ENCODE measurements around the gene OR4D10.

OR4D10 gene

DNA sequence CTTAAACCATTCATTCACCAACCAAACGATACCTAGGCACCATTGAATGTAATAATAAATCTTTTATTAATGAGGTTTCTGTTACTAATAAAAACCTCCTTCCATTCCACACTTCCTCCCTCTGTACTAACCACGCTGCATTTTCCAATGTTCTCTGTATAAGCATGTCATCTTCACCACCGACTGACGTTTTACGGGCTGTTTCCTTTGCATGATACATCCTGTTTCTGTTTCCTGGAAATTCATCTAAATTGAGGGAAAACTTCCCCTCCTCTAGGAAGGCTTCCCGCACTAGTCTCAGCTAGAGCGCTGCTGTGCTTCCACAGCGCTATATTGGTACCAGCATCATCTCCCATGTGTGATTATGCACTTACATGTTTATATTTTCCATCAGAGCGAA is 2.1 kb downstream of the OR4D10 start:
- no peaks in the 10 kb centered on the region; the same call in 1 of the 2 replicates for H3K27me3 ChIP-seq (ENCODE audit: low read depth, low read length)
- no peaks in the 10 kb centered on the region for H3K9me3 ChIP-seq (ENCODE audit: insufficient read depth, low read length)
- no peak overlapping the region for H2AFZ ChIP-seq (ENCODE audit: low read depth, low read length)
- no peaks in the 10 kb centered on the region for H3K36me3 ChIP-seq (replicated peaks; ENCODE audit: low read depth, low read length)
- H3K4me2 ChIP-seq (ENCODE audit: low read length) = no peak overlapping the region
- TF ChIP-seq EZH2phosphoT487 (IDR thresholded peaks at IDR 0.05; ENCODE audit: low read depth) = no peak
- TF ChIP-seq, protein P1, sequence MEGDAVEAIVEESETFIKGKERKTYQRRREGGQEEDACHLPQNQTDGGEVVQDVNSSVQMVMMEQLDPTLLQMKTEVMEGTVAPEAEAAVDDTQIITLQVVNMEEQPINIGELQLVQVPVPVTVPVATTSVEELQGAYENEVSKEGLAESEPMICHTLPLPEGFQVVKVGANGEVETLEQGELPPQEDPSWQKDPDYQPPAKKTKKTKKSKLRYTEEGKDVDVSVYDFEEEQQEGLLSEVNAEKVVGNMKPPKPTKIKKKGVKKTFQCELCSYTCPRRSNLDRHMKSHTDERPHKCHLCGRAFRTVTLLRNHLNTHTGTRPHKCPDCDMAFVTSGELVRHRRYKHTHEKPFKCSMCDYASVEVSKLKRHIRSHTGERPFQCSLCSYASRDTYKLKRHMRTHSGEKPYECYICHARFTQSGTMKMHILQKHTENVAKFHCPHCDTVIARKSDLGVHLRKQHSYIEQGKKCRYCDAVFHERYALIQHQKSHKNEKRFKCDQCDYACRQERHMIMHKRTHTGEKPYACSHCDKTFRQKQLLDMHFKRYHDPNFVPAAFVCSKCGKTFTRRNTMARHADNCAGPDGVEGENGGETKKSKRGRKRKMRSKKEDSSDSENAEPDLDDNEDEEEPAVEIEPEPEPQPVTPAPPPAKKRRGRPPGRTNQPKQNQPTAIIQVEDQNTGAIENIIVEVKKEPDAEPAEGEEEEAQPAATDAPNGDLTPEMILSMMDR (IDR thresholded peaks at IDR 0.05; ENCODE audit: low read depth, low read length) = no peak
- peaks cover 4% of the 10 kb centered on the region; the same call in 1 of the 2 replicates for H3K4me1 ChIP-seq (ENCODE audit: low read length)
- no peaks in the 10 kb centered on the region for H4K20me1 ChIP-seq (ENCODE audit: insufficient read depth, low read length)
- no peak overlapping the region for H3K27ac ChIP-seq (ENCODE audit: low read length)
- H3K9ac ChIP-seq (ENCODE audit: low read length) = no peak overlapping the region
- no peak overlapping the region for H3K4me3 ChIP-seq (ENCODE audit: low read length)
- no peaks in the 10 kb centered on the region for H3K79me2 ChIP-seq (ENCODE audit: low read length)

DNA sequence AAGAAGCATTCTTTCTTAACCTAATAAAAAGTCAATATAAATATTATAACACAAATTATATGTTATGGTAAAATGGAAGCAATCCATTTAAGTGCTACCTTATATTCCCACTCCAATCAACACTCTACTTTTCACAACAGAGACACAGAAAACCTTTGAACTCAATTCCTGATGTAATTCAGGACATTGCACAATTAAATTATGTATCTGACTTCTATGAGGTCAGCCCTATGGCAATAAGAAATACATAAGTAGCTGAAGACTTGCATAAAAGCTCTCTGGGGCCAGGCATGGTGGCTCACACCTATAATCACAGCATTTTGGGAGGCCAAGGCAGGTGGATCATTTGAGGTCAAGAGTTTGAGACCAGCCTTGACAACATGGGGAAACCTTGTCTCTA is 6.8 kb downstream of the OR4D10 start:
- no peaks in the 10 kb centered on the region for H3K27me3 ChIP-seq (ENCODE audit: low read depth, low read length)
- no peaks in the 10 kb centered on the region for H3K9me3 ChIP-seq (ENCODE audit: insufficient read depth, low read length)
- H3K79me2 ChIP-seq (ENCODE audit: low read length) = no peaks in the 10 kb centered on the region
- no peak overlapping the region for H3K9ac ChIP-seq (ENCODE audit: low read length)
- H2AFZ ChIP-seq (ENCODE audit: low read depth, low read length) = no peak overlapping the region
- H3K4me1 ChIP-seq (ENCODE audit: low read length) = peaks cover 4% of the 10 kb centered on the region; the same call in 1 of the 2 replicates
- no peaks in the 10 kb centered on the region for H3K36me3 ChIP-seq (replicated peaks; ENCODE audit: low read depth, low read length)
- TF ChIP-seq EZH2phosphoT487 (IDR thresholded peaks at IDR 0.05; ENCODE audit: low read depth) = no peak
- TF ChIP-seq, protein P1 (IDR thresholded peaks at IDR 0.05; ENCODE audit: low read depth, low read length) = no peak
- H3K4me3 ChIP-seq (ENCODE audit: low read length) = no peak overlapping the region
- no peak overlapping the region for H3K27ac ChIP-seq (ENCODE audit: low read length)
- H4K20me1 ChIP-seq (ENCODE audit: insufficient read depth, low read length) = no peaks in the 10 kb centered on the region
- no peak overlapping the region for H3K4me2 ChIP-seq (ENCODE audit: low read length)

- TF ChIP-seq EZH2phosphoT487 (IDR thresholded peaks at IDR 0.05; ENCODE audit: low read depth) = no peak
- TF ChIP-seq, protein P1 (IDR thresholded peaks at IDR 0.05; ENCODE audit: low read depth, low read length) = no peak
- Histone ChIP-seq H3K36me3 (replicated peaks; ENCODE audit: low read depth, low read length) (no peaks in the 10 kb centered on the region), H3K27ac (ENCODE audit: low read length) (no peak overlapping the region), H4K20me1 (ENCODE audit: insufficient read depth, low read length) (no peaks in the 10 kb centered on the region), H3K27me3 (ENCODE audit: low read depth, low read length) (no peaks in the 10 kb centered on the region), H3K4me3 (ENCODE audit: low read length) (no peak overlapping the region), H3K9me3 (ENCODE audit: insufficient read depth, low read length) (no peaks in the 10 kb centered on the region), H3K79me2 (ENCODE audit: low read length) (no peaks in the 10 kb centered on the region), H3K4me2 (ENCODE audit: low read length) (no peak overlapping the region), H2AFZ (ENCODE audit: low read depth, low read length) (no peak overlapping the region), H3K9ac (ENCODE audit: low read length) (no peak overlapping the region), H3K4me1 (ENCODE audit: low read length) (peaks cover 4% of the 10 kb centered on the region; the same call in 1 of the 2 replicates)
These were observed 7.2 kb downstream of the OR4D10 start for GRCh38 chr11:59480359-59480758.

DNA sequence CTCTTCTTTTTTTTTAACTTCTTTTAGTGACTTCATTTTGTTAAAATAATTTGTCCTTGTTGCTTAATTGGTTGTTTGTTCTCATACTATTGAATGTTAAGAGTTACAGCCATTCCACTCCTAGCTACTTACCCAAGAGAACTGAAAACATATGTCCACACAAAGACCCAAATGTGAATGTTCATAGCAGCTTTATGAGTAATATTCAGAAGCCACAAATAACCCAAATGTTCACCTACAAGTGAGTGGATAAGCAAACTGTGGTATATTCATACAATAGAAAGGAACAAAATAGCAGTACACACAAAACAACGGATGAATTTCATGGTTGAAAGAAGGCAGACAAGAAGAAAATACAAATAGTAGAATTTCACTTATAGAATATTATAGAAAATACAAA is 28.8 kb downstream of the OR4D10 start:
- Histone ChIP-seq H3K27me3 (ENCODE audit: low read depth, low read length) (no peaks in the 10 kb centered on the region), H3K27ac (ENCODE audit: low read length) (no peak overlapping the region)
- TF ChIP-seq, protein P1 (IDR thresholded peaks at IDR 0.05; ENCODE audit: low read depth, low read length) = no peak
- no peak for TF ChIP-seq EZH2phosphoT487 (IDR thresholded peaks at IDR 0.05; ENCODE audit: low read depth)

More for the DNA sequence above, 28.8 kb downstream of the OR4D10 start:
- Histone ChIP-seq H3K79me2 (ENCODE audit: low read length) (no peaks in the 10 kb centered on the region), H3K36me3 (replicated peaks; ENCODE audit: low read depth, low read length) (no peaks in the 10 kb centered on the region), H3K4me3 (ENCODE audit: low read length) (no peak overlapping the region), H3K9ac (ENCODE audit: low read length) (no peak overlapping the region), H3K4me1 (ENCODE audit: low read length) (no peaks in the 10 kb centered on the region), H4K20me1 (ENCODE audit: insufficient read depth, low read length) (no peaks in the 10 kb centered on the region), H3K4me2 (ENCODE audit: low read length) (no peak overlapping the region), H3K9me3 (ENCODE audit: insufficient read depth, low read length) (no peaks in the 10 kb centered on the region), H2AFZ (ENCODE audit: low read depth, low read length) (no peak overlapping the region)
